ENCODE measurements around the gene PRDM13.
A peak's percentile ranks its signal among the peaks of the same experiment; 100 is the strongest.

PRDM13 gene

GRCh38 chr6:99573980-99574617, 32.5 kb upstream of the PRDM13 start:
- ChIA-PET POLR2A (no interaction called here), CTCF (interaction anchor here (0.9 kb wide), 1 partner anchor 14 kb away, joined by 4 read pairs; no protein-coding TSS in a partner anchor)
- DNase-seq (ENCODE audit: low read depth, low spot score) = no peak
- no peak for TF ChIP-seq CTCF (IDR thresholded peaks at IDR 0.05; ENCODE audit: insufficient read depth, low read length, missing control alignments)
- H3K4me3 ChIP-seq (ENCODE audit: low read depth, low read length) = no peak overlapping the region

GRCh38 chr6:99575544-99576227, 30.9 kb upstream of the PRDM13 start:
- no peak for DNase-seq (ENCODE audit: low read depth, low spot score)
- POLR2A ChIA-PET = no interaction called here
- no peak overlapping the region for H3K4me3 ChIP-seq (ENCODE audit: low read depth, low read length)
- no peak for TF ChIP-seq CTCF (IDR thresholded peaks at IDR 0.05; ENCODE audit: insufficient read depth, low read length, missing control alignments)
- CTCF ChIA-PET = no interaction called here

- H3K4me3 ChIP-seq (ENCODE audit: low read depth, low read length) = no peak overlapping the region
- TF ChIP-seq CTCF (IDR thresholded peaks at IDR 0.05; ENCODE audit: insufficient read depth, low read length, missing control alignments) = no peak
- no peak for DNase-seq (ENCODE audit: low read depth, low spot score)
- CTCF ChIA-PET = no interaction called here
- POLR2A ChIA-PET = no interaction called here
Observed at GRCh38 chr6:99579781-99580180, 26.9 kb upstream of the PRDM13 start.

- no peak for DNase-seq (ENCODE audit: low read depth, low spot score)
- CTCF ChIA-PET = interaction anchor here (1.1 to 4.4 kb wide), 4 partner anchors 15 to 235 kb away, joined by 3 to 27 read pairs (median 4); no protein-coding TSS in a partner anchor
- TF ChIP-seq CTCF (IDR thresholded peaks at IDR 0.05; ENCODE audit: insufficient read depth, low read length, missing control alignments) = no peak
- no peak overlapping the region for H3K4me3 ChIP-seq (ENCODE audit: low read depth, low read length)
- POLR2A ChIA-PET = no interaction called here
Observed at GRCh38 chr6:99587792-99588191, 18.8 kb upstream of the PRDM13 start.

GRCh38 chr6:99588618-99589289, 17.9 kb upstream of the PRDM13 start:
- peak overlapping the region; percentile 53 for H3K4me3 ChIP-seq (ENCODE audit: low read depth, low read length)
- peak; percentile 64 for TF ChIP-seq CTCF (IDR thresholded peaks at IDR 0.05; ENCODE audit: insufficient read depth, low read length, missing control alignments)
- DNase-seq (ENCODE audit: low read depth, low spot score) = no peak
- CTCF ChIA-PET = interaction anchor here (0.7 to 4.4 kb wide), 8 partner anchors 11 to 234 kb away, joined by 3 to 27 read pairs (median 4); no protein-coding TSS in a partner anchor
- POLR2A ChIA-PET = interaction anchor here (0.6 to 0.8 kb wide), 2 partner anchors 20 to 71 kb away, joined by 4 read pairs; partner anchors contain the start of gene CCNC

- ChIA-PET POLR2A (interaction anchor here (0.6 to 0.8 kb wide), 2 partner anchors 21 to 72 kb away, joined by 4 read pairs; partner anchors contain the start of gene CCNC), CTCF (interaction anchor here (0.7 to 4.4 kb wide), 4 partner anchors 11 to 233 kb away, joined by 3 to 27 read pairs (median 4); no protein-coding TSS in a partner anchor)
- DNase-seq (ENCODE audit: low read depth, low spot score) = no peak
- peak overlapping the region; percentile 53 for H3K4me3 ChIP-seq (ENCODE audit: low read depth, low read length)
- no peak for TF ChIP-seq CTCF (IDR thresholded peaks at IDR 0.05; ENCODE audit: insufficient read depth, low read length, missing control alignments)
Observed at GRCh38 chr6:99589290-99589672, 17.4 kb upstream of the PRDM13 start.
